BJ (cell line): ENCODE data around the gene SORCS1. TPM values are rescaled to one million over a fixed set of nuclear protein-coding genes. Genes with fewer than 3 reads are reported as not detected.

Experiments used
- CTCF ChIA-PET: fragments of 350-600 bp; formaldehyde crosslinking; extraction: SDS; loops from one replicate; lab custom pipeline; 2021; ENCODE audit warnings: antibody characterized with exemption, inconsistent platforms; lab: Yijun Ruan, JAX
- POLR2A ChIA-PET: fragments of 300-600 bp; sonication (Branson Sonifier 250); formaldehyde crosslinking; extraction: SDS; loops from one replicate; lab custom pipeline; 2021; ENCODE audit warnings: antibody characterized with exemption; lab: Charles Lee
- DNase-seq: peaks from one replicate; pipeline ENCODE4 v3.0.0-alpha.2; 2011; ENCODE audit warnings: low read depth
- H3K27me3 ChIP-seq: 2 replicates; pipeline ENCODE4 v1.6.0; 2011; ENCODE audit warnings: low read length; ENCODE audit not compliant: control insufficient read depth, insufficient read depth
- H3K36me3 ChIP-seq: 2 replicates; pipeline ENCODE4 v1.5.1; 2011; ENCODE audit warnings: low read length; ENCODE audit not compliant: control insufficient read depth, insufficient read depth
- H3K4me3 ChIP-seq: 2 replicates; pipeline ENCODE4 v1.5.1; 2011; ENCODE audit warnings: low read depth, mild to moderate bottlenecking, control low read depth, low read length
- CTCF ChIP-seq: IDR thresholded peaks from 2 replicates; pipeline ENCODE4 v1.5.1; 2011; ENCODE audit warnings: low read depth, mild to moderate bottlenecking, control low read depth, inconsistent platforms, low read length, moderate library complexity; ENCODE audit not compliant: insufficient read depth
- polyA plus RNA-seq: library from polyadenylated mRNA; depleted of rRNA; stranded (reverse); fragments of >200 nt; gene quantifications from 2 replicates; pipeline ENCODE4 v1.2.3, GENCODE V29; 2011

Gene SORCS1
- polyA plus RNA-seq, 1 experiment = 0.01 TPM

GRCh38 chr10:107159871-107160270 is 4.6 kb downstream of the SORCS1 start:
- CTCF ChIA-PET = no interaction called here
- no peak for DNase-seq
- POLR2A ChIA-PET = no interaction called here
- Histone ChIP-seq H3K4me3 (no peak overlapping the region), H3K36me3 (no peaks in the 10 kb centered on the region), H3K27me3 (peaks cover 4% of the 10 kb centered on the region; the same call in 1 of the 2 replicates)
- TF ChIP-seq CTCF = no peak

- Histone ChIP-seq H3K36me3 (no peaks in the 10 kb centered on the region), H3K4me3 (no peak overlapping the region), H3K27me3 (no peaks in the 10 kb centered on the region)
- POLR2A ChIA-PET = no interaction called here
- no peak for TF ChIP-seq CTCF
- no peak for DNase-seq
- CTCF ChIA-PET = no interaction called here
These were observed 7.4 kb downstream of the SORCS1 start for GRCh38 chr10:107157071-107157470.

GRCh38 chr10:107152087-107152486 is 12.4 kb downstream of the SORCS1 start:
- no peak for DNase-seq
- no peak for TF ChIP-seq CTCF
- no peaks in the 10 kb centered on the region for H3K36me3 ChIP-seq
- no peaks in the 10 kb centered on the region for H3K27me3 ChIP-seq
- H3K4me3 ChIP-seq = no peak overlapping the region
- CTCF ChIA-PET = no interaction called here
- POLR2A ChIA-PET = no interaction called here

GRCh38 chr10:107148906-107149305 is 15.6 kb downstream of the SORCS1 start:
- no peaks in the 10 kb centered on the region for H3K27me3 ChIP-seq
- TF ChIP-seq CTCF = no peak
- H3K4me3 ChIP-seq = no peak overlapping the region
- H3K36me3 ChIP-seq = no peaks in the 10 kb centered on the region
- no peak for DNase-seq
- ChIA-PET POLR2A (no interaction called here), CTCF (no interaction called here)

GRCh38 chr10:107144490-107144889 is 20.0 kb downstream of the SORCS1 start:
- TF ChIP-seq CTCF = no peak
- CTCF ChIA-PET = no interaction called here
- Histone ChIP-seq H3K36me3 (no peaks in the 10 kb centered on the region), H3K4me3 (no peak overlapping the region), H3K27me3 (no peaks in the 10 kb centered on the region)
- POLR2A ChIA-PET = no interaction called here
- no peak for DNase-seq
